ENCODE data around the gene AGO3. TPM values are rescaled to one million over a fixed set of nuclear protein-coding genes. Genes with fewer than 3 reads are reported as not detected.

Gene AGO3
- total and polyA plus RNA-seq, 2 of the 13 experiments (the other 11 are each of a cell fraction or from before 2014, with no cell fraction given): 21.2 to 27.1 TPM

GRCh38 chr1:35882945-35883634, 47.8 kb upstream of the AGO3 start, which contains the start of gene AGO1 (continued):
- TF ChIP-seq MLXIP (CRISPR knock-in tag; IDR thresholded peaks at IDR 0.05; ENCODE audit: borderline replicate concordance) (no peak), NR2C2 (CRISPR knock-in tag; IDR thresholded peaks at IDR 0.05; ENCODE audit: borderline replicate concordance) (peak; percentile 63), ZIK1 (CRISPR knock-in tag; IDR thresholded peaks at IDR 0.05; ENCODE audit: borderline replicate concordance, low read depth) (no peak), ZNF143 (CRISPR knock-in tag; IDR thresholded peaks at IDR 0.05) (peak; percentile 36; the same call in 1 of the 2 replicates), DDIT3 (CRISPR knock-in tag; IDR thresholded peaks at IDR 0.05) (no peak), ZNF280D (CRISPR knock-in tag; IDR thresholded peaks at IDR 0.05) (0 out of 2 replicates have a peak, but pooled peaks have one; percentile 43), KAT7 (CRISPR knock-in tag; IDR thresholded peaks at IDR 0.05; ENCODE audit: borderline replicate concordance) (no peak), ZNF570 (CRISPR knock-in tag; IDR thresholded peaks at IDR 0.05; ENCODE audit: borderline replicate concordance) (no peak), ZBTB1 (CRISPR knock-in tag; IDR thresholded peaks at IDR 0.05; ENCODE audit: borderline replicate concordance) (no peak), PLRG1 (conservative IDR thresholded peaks at IDR 0.05) (no peak), ZMYM4 (CRISPR knock-in tag; IDR thresholded peaks at IDR 0.05) (peak; percentile 73), ELF4 (CRISPR knock-in tag; IDR thresholded peaks at IDR 0.05; ENCODE audit: borderline replicate concordance) (no peak), ZNF276 (CRISPR knock-in tag; IDR thresholded peaks at IDR 0.05; ENCODE audit: low read depth) (no peak), HMGXB4 (CRISPR knock-in tag; IDR thresholded peaks at IDR 0.05; ENCODE audit: borderline replicate concordance in 1 of 2, low read depth in 1 of 2) (peak; percentile 71 to 92; a peak in 3 of 4 replicates), CREB1 (IDR thresholded peaks at IDR 0.05) (no peak), CREB1 (CRISPR knock-in tag; IDR thresholded peaks at IDR 0.05) (no peak), ZNF773 (CRISPR knock-in tag; IDR thresholded peaks at IDR 0.05; ENCODE audit: borderline replicate concordance) (no peak)
- TF ChIP-seq, protein P1, sequence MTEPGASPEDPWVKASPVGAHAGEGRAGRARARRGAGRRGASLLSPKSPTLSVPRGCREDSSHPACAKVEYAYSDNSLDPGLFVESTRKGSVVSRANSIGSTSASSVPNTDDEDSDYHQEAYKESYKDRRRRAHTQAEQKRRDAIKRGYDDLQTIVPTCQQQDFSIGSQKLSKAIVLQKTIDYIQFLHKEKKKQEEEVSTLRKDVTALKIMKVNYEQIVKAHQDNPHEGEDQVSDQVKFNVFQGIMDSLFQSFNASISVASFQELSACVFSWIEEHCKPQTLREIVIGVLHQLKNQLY (CRISPR knock-in tag; IDR thresholded peaks at IDR 0.05): no peak
